Measurements from ENCODE around the gene KLHDC8A.
A peak's percentile ranks its signal among the peaks of the same experiment; 100 is the strongest.
"Not testable (repeated sequence)": the region's sequence is repeated elsewhere in the genome, so short reads cannot be mapped to it uniquely, and the experiment has no call there.

Gene KLHDC8A

GRCh38 chr1:205369701-205370123 is 13.0 kb upstream of the KLHDC8A start:
- no peak overlapping the region for H3K4me3 Mint-ChIP-seq
- H3K36me3 Mint-ChIP-seq (ENCODE audit: low read depth), result no peaks in the 10 kb centered on the region
- DNase-seq, result no peak
- H3K27me3 Mint-ChIP-seq (ENCODE audit: low read depth, poor library complexity), result peaks cover 4% of the 10 kb centered on the region
- H3K4me1 Mint-ChIP-seq, result peaks cover 55% of the 10 kb centered on the region
- peak overlapping the region; percentile 28 for H3K27ac Mint-ChIP-seq
- no peaks in the 10 kb centered on the region for H3K9me3 Mint-ChIP-seq
- TF ChIP-seq, protein P1, sequence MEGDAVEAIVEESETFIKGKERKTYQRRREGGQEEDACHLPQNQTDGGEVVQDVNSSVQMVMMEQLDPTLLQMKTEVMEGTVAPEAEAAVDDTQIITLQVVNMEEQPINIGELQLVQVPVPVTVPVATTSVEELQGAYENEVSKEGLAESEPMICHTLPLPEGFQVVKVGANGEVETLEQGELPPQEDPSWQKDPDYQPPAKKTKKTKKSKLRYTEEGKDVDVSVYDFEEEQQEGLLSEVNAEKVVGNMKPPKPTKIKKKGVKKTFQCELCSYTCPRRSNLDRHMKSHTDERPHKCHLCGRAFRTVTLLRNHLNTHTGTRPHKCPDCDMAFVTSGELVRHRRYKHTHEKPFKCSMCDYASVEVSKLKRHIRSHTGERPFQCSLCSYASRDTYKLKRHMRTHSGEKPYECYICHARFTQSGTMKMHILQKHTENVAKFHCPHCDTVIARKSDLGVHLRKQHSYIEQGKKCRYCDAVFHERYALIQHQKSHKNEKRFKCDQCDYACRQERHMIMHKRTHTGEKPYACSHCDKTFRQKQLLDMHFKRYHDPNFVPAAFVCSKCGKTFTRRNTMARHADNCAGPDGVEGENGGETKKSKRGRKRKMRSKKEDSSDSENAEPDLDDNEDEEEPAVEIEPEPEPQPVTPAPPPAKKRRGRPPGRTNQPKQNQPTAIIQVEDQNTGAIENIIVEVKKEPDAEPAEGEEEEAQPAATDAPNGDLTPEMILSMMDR (IDR thresholded peaks at IDR 0.05), result no peak

GRCh38 chr1:205368478-205368877 is 11.8 kb upstream of the KLHDC8A start:
- Mint-ChIP-seq H3K4me3 (no peak overlapping the region), H3K27me3 (ENCODE audit: low read depth, poor library complexity) (peaks cover 4% of the 10 kb centered on the region), H3K4me1 (peaks cover 42% of the 10 kb centered on the region), H3K27ac (no peak overlapping the region), H3K9me3 (no peaks in the 10 kb centered on the region), H3K36me3 (ENCODE audit: low read depth) (no peaks in the 10 kb centered on the region)
- TF ChIP-seq, protein P1 (IDR thresholded peaks at IDR 0.05), result no peak
- no peak for DNase-seq

DNA sequence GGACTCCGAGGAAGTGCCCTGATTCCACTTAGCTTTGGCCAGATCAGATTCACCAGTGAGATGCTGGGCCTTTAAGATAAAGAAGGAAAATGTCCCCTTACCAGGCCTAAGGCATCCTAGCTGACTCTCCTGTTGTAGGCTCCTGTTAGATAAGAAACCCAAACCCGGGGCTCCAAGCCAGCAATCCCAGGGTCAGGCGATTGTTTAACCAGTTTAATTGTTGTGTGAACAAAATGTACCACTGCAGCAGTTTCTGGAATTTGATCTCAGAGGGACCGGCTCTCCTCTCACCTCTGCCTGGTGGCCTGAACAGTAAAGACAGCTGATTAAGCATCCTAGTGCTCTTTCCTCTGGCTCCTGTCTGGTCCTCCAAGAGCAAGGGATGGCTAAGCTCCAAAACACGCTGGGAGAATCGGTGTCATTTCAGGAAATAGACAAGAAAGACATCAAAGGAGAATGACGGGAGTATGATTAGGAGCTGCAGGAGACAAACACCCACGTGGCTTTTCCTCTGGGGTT is 9.3 kb upstream of the KLHDC8A start:
- Mint-ChIP-seq H3K27me3 (ENCODE audit: low read depth, poor library complexity) (no peaks in the 10 kb centered on the region), H3K27ac (no peak overlapping the region), H3K4me3 (no peak overlapping the region), H3K4me1 (peaks cover 26% of the 10 kb centered on the region), H3K36me3 (ENCODE audit: low read depth) (no peaks in the 10 kb centered on the region), H3K9me3 (no peaks in the 10 kb centered on the region)
- DNase-seq, result no peak
- TF ChIP-seq, protein P1 (IDR thresholded peaks at IDR 0.05), result no peak

GRCh38 chr1:205365086-205365485 is 8.4 kb upstream of the KLHDC8A start:
- H3K4me3 Mint-ChIP-seq; DNase-seq; H3K27me3 Mint-ChIP-seq (ENCODE audit: low read depth, poor library complexity); H3K27ac Mint-ChIP-seq; H3K36me3 Mint-ChIP-seq (ENCODE audit: low read depth); H3K9me3 Mint-ChIP-seq: not testable (repeated sequence)
- peaks cover 35% of the 10 kb centered on the region for H3K4me1 Mint-ChIP-seq

DNA sequence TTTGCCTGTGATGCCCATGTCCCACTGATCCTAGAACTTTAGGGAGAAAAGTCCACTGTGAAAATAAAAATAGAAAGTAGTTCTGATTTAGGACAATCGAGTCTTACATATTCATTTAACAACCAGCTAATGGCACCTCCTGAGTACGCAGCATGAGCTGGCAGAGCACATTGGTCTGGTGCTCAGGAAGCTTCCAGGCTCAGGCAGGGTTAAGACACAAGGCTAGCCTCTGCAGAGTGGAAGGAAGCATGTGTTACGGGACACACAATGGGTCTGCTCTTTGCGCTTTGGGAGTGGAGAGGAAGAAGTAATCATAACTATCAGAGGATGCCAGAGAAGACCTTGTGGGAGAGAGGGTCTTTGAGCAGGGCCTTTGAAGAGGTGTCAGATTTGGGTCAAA is 4.2 kb upstream of the KLHDC8A start:
- no peaks in the 10 kb centered on the region for H3K27me3 Mint-ChIP-seq (ENCODE audit: low read depth, poor library complexity)
- no peak for DNase-seq
- H3K36me3 Mint-ChIP-seq (ENCODE audit: low read depth), result no peaks in the 10 kb centered on the region
- no peaks in the 10 kb centered on the region for H3K9me3 Mint-ChIP-seq
- H3K4me1 Mint-ChIP-seq, result peaks cover 52% of the 10 kb centered on the region
- TF ChIP-seq, protein P1 (IDR thresholded peaks at IDR 0.05), result no peak
- H3K4me3 Mint-ChIP-seq, result no peak overlapping the region
- no peak overlapping the region for H3K27ac Mint-ChIP-seq

DNA sequence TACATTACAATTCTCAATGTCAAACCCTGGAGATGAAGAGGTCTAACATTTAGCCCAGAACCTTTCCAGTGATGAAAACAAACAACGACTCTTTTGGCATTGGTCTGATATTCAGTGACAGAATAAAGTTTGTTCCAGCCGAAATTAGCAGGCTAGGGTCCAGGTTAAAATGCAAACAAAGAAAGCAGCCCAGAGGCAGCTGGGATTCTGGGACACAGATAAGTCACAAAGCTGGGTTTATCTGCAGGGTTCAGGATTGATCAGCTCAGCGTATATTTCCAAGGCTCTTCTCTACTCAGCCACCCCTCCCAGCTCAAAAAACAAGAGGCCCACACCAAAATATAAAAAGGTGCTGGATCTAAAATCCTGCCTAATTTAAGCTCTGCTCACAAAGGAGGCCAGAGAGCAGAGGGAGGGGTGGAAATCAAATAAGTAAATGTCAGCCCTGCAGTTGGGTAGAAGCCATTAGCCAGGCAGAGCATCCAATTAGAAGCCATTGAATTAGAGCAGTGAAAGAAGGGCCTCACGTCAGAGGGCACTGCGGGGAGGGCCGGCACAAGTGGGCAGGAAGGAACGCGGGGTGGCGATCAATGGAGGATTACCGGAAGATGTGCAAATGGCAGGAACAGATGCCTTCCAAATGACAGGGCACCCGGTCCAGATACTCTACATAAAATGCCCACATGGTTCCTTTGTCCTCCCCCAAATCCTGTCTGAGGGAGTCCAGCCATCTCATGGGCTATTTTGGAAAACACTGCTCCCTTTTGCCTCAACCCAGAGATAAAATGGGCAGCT is 3.2 kb upstream of the KLHDC8A start:
- H3K36me3 Mint-ChIP-seq (ENCODE audit: low read depth), result no peaks in the 10 kb centered on the region
- DNase-seq, result no peak
- no peaks in the 10 kb centered on the region for H3K27me3 Mint-ChIP-seq (ENCODE audit: low read depth, poor library complexity)
- H3K4me3 Mint-ChIP-seq, result no peak overlapping the region
- H3K9me3 Mint-ChIP-seq, result no peaks in the 10 kb centered on the region
- TF ChIP-seq, protein P1 (IDR thresholded peaks at IDR 0.05), result no peak
- H3K27ac Mint-ChIP-seq, result peak overlapping the region; percentile 64
- peaks cover 54% of the 10 kb centered on the region for H3K4me1 Mint-ChIP-seq

Measured in nephron progenitor cell (in vitro differentiated cells).